Mesenchymal stem cell (in vitro differentiated cells and primary cell): Measurements from ENCODE around the gene VGLL2.

ENCODE experiments used
- DNase-seq: peaks from one replicate; pipeline ENCODE4 v3.0.0-alpha.2; 2013
- H2AFZ ChIP-seq: one replicate; pipeline ENCODE4 v1.6.1; 2013; ENCODE audit warnings: low read depth, mild to moderate bottlenecking, control low read depth, inconsistent platforms, low read length, moderate library complexity
- H2AK5ac ChIP-seq: 2 replicates; pipeline ENCODE4 v1.6.1; 2013; ENCODE audit warnings: low read length, moderate library complexity, mild to moderate bottlenecking, inconsistent platforms; ENCODE audit not compliant: severe bottlenecking
- H2BK120ac ChIP-seq: one replicate; pipeline ENCODE4 v1.6.1; 2013; ENCODE audit warnings: low read depth, mild to moderate bottlenecking, inconsistent platforms, low read length, moderate library complexity
- H2BK12ac ChIP-seq, 2 experiments: one replicate each; pipeline ENCODE4 v1.6.1; 2013; ENCODE audit warnings: inconsistent platforms in 2 of 2, low read length in 2 of 2, mild to moderate bottlenecking in 2 of 2, moderate library complexity in 2 of 2, control low read depth in 1 of 2
- H2BK15ac ChIP-seq: one replicate; pipeline ENCODE4 v1.6.1; 2013; ENCODE audit warnings: mild to moderate bottlenecking, low read depth, inconsistent platforms; ENCODE audit not compliant: poor library complexity, severe bottlenecking
- H2BK5ac ChIP-seq: 2 replicates; pipeline ENCODE4 v1.6.1; 2013; ENCODE audit warnings: low read depth, mild to moderate bottlenecking, low read length, control low read depth, inconsistent platforms; ENCODE audit not compliant: poor library complexity, severe bottlenecking
- H3K14ac ChIP-seq, 2 experiments: one replicate each; pipeline ENCODE4 v1.6.1; 2013; ENCODE audit warnings: inconsistent platforms in 2 of 2, low read length in 2 of 2, control low read depth in 1 of 2, mild to moderate bottlenecking in 1 of 2, moderate library complexity in 1 of 2
- H3K18ac ChIP-seq, 2 experiments: one replicate each; pipeline ENCODE4 v1.6.1; 2013; ENCODE audit warnings: inconsistent platforms in 2 of 2, low read length in 2 of 2, control low read depth in 1 of 2, low read depth in 1 of 2, mild to moderate bottlenecking in 1 of 2
- H3K23ac ChIP-seq, 2 experiments: one replicate each; pipeline ENCODE4 v1.6.1; 2013; ENCODE audit warnings: inconsistent platforms in 2 of 2, low read length in 2 of 2, mild to moderate bottlenecking in 2 of 2, moderate library complexity in 2 of 2, control low read depth in 1 of 2
- H3K27ac ChIP-seq: 2 replicates; pipeline ENCODE4 v1.5.1; 2013; ENCODE audit warnings: mild to moderate bottlenecking, moderate library complexity, low read length, control low read depth, inconsistent platforms; ENCODE audit not compliant: poor library complexity, severe bottlenecking
- H3K27me3 ChIP-seq, 2 experiments: 2 replicates each; pipeline versions ENCODE4 v1.6.1 to v1.7.0; 2013; ENCODE audit warnings: low read length in 2 of 2, mild to moderate bottlenecking in 2 of 2, moderate library complexity in 2 of 2, control low read depth in 1 of 2, inconsistent platforms in 1 of 2; ENCODE audit not compliant: control insufficient read depth in 1 of 2, insufficient read depth in 1 of 2
- H3K36me3 ChIP-seq, 2 experiments: 2 replicates each; pipeline versions ENCODE4 v1.6.1 to v1.7.0; 2013; ENCODE audit warnings: low read length in 2 of 2, control low read depth in 1 of 2, inconsistent platforms in 1 of 2, low read depth in 1 of 2, mild to moderate bottlenecking in 1 of 2; ENCODE audit not compliant: insufficient read depth in 2 of 2, control insufficient read depth in 1 of 2
- H3K4ac ChIP-seq, 2 experiments: one replicate each; pipeline ENCODE4 v1.6.1; 2013; ENCODE audit warnings: inconsistent platforms in 2 of 2, low read length in 2 of 2, mild to moderate bottlenecking in 2 of 2, moderate library complexity in 2 of 2, control low read depth in 1 of 2, low read depth in 1 of 2
- H3K4me1 ChIP-seq: 2 replicates; pipeline ENCODE4 v1.6.1; 2013; ENCODE audit warnings: low read depth, low read length, control low read depth; ENCODE audit not compliant: control insufficient read depth, insufficient read depth
- H3K4me2 ChIP-seq: 2 replicates; pipeline ENCODE4 v1.6.1; 2013; ENCODE audit warnings: low read length, mild to moderate bottlenecking, inconsistent platforms; ENCODE audit not compliant: poor library complexity, severe bottlenecking
- H3K4me3 ChIP-seq, 2 experiments: 2 replicates each; pipeline versions ENCODE4 v1.5.1 to v1.7.0; 2013; ENCODE audit warnings: low read length in 2 of 2, mild to moderate bottlenecking in 2 of 2, control low read depth in 1 of 2, low read depth in 1 of 2; ENCODE audit not compliant: insufficient read depth in 1 of 2
- H3K79me1 ChIP-seq: replicated peaks from 2 replicates; pipeline ENCODE4 v1.6.1; 2013; ENCODE audit warnings: mild to moderate bottlenecking, control low read depth, low read length, inconsistent platforms; ENCODE audit not compliant: poor library complexity, severe bottlenecking
- H3K9ac ChIP-seq: 2 replicates; pipeline ENCODE4 v1.7.0; 2013; ENCODE audit warnings: mild to moderate bottlenecking, low read length, moderate library complexity
- H3K9me3 ChIP-seq: 2 replicates; pipeline ENCODE4 v1.7.0; 2013; ENCODE audit warnings: mild to moderate bottlenecking, low read length; ENCODE audit not compliant: control insufficient read depth
- H4K8ac ChIP-seq: one replicate; pipeline ENCODE4 v1.6.1; 2013; ENCODE audit warnings: inconsistent platforms, mild to moderate bottlenecking, low read length, moderate library complexity
- H4K91ac ChIP-seq: one replicate; pipeline ENCODE4 v1.6.1; 2013; ENCODE audit warnings: mild to moderate bottlenecking, low read length, inconsistent platforms
- WGBS: methylation state at CpG from one replicate; pipeline ENCODE4 v1.1.7; 2013; ENCODE audit warnings: mixed read lengths; 5-methylcytosine and 5-hydroxymethylcytosine counted together

The VGLL2 gene

GRCh38 chr6:117264369-117264691 is 1.0 kb upstream of the VGLL2 start:
- Histone ChIP-seq H2BK5ac (no peak overlapping the region), H3K9ac (no peak overlapping the region), H3K23ac (no peak overlapping the region), H4K8ac (no peak overlapping the region), H4K91ac (no peak overlapping the region), H3K9me3 (peaks cover 8% of the 10 kb centered on the region), H2AFZ (no peak overlapping the region), H3K4me2 (peak overlapping the region; percentile 77), H3K79me1 (no peaks in the 10 kb centered on the region), H3K27me3 (peaks cover 72 to 90% of the 10 kb centered on the region in 2 experiments), H3K4me1 (peaks cover 15% of the 10 kb centered on the region), H2BK12ac (no peak overlapping the region), H3K27ac (no peak overlapping the region), H3K4ac (no peak overlapping the region), H3K4me3 (peak overlapping the region in 1 of 2 experiments; percentile 75), H2AK5ac (no peak overlapping the region), H2BK15ac (no peak overlapping the region), H3K36me3 (no peaks in the 10 kb centered on the region), H2BK120ac (no peak overlapping the region), H3K18ac (no peak overlapping the region), H3K14ac (no peak overlapping the region)
- DNase-seq: no peak
- WGBS: 24% methylated on average over 5 of the region's 8 CpGs

DNA sequence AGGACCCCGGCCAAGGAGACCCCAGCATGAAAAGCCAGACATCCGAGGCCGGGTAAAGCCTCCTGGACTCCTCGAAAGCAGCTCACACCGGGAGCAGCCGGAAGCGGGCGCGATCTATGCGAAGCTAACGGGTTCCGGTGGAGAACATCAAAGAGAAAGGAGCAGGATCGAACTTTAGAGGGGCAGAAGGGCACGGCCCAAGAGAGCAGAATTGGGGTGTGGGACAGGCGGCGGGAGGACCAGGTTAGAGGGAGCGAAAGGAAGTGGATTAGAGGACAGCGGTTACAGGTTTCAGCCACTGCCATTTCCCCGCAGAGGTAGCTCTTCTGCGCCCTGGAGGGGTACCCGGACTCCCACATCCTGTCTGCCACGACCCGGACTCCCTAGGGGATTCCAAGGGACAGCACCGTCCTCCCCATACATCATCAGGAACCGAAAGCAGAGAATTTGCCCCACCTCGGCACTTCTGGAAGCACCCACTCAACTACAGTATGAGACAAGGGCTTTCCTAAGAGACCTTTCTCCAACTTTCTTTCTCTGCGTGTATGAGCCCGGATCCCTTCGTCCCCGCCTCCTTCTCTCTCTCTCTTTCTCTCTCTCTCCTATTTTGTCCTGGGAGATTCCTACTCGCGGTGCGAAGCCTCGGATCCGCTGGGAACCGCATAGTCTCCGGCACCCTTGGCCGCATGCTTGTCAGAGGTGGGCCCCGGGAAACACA is 507 bp upstream of the VGLL2 start:
- H3K4me1 ChIP-seq: peaks cover 16% of the 10 kb centered on the region
- no peaks in the 10 kb centered on the region for H3K79me1 ChIP-seq
- H2AK5ac ChIP-seq: no peak overlapping the region
- H3K27ac ChIP-seq: no peak overlapping the region
- H3K14ac ChIP-seq: no peak overlapping the region
- peaks cover 77 to 95% of the 10 kb centered on the region in 2 experiments for H3K27me3 ChIP-seq
- no peak overlapping the region for H3K18ac ChIP-seq
- peak overlapping the region; percentile 77 for H3K4me2 ChIP-seq
- H2BK15ac ChIP-seq: no peak overlapping the region
- no peak overlapping the region for H2BK5ac ChIP-seq
- peak overlapping the region; percentile 43 to 75 for H3K4me3 ChIP-seq
- H3K36me3 ChIP-seq: no peaks in the 10 kb centered on the region
- no peak overlapping the region for H4K8ac ChIP-seq
- peak; percentile 36 for DNase-seq
- H2BK12ac ChIP-seq: no peak overlapping the region
- H3K9me3 ChIP-seq: peaks cover 8% of the 10 kb centered on the region
- no peak overlapping the region for H3K4ac ChIP-seq
- H3K9ac ChIP-seq: no peak overlapping the region
- H2BK120ac ChIP-seq: no peak overlapping the region
- 1% methylated on average over 36 of the region's 39 CpGs for WGBS
- no peak overlapping the region for H4K91ac ChIP-seq
- H3K23ac ChIP-seq: no peak overlapping the region
- H2AFZ ChIP-seq: no peak overlapping the region

GRCh38 chr6:117266257-117267053 is 1.1 kb downstream of the VGLL2 start:
- H2AK5ac ChIP-seq: no peak overlapping the region
- no peak overlapping the region for H2BK12ac ChIP-seq
- no peak overlapping the region for H4K91ac ChIP-seq
- no peak overlapping the region for H3K14ac ChIP-seq
- peak overlapping the region in 1 of 2 experiments; percentile 83 for H3K23ac ChIP-seq
- peaks cover 8% of the 10 kb centered on the region for H3K9me3 ChIP-seq
- no peak overlapping the region for H3K9ac ChIP-seq
- H3K4me3 ChIP-seq: peak overlapping the region in 1 of 2 experiments; percentile 71
- peaks cover 28% of the 10 kb centered on the region for H3K4me1 ChIP-seq
- DNase-seq: no peak
- H2AFZ ChIP-seq: no peak overlapping the region
- no peak overlapping the region for H3K4ac ChIP-seq
- H3K79me1 ChIP-seq: no peaks in the 10 kb centered on the region
- peaks cover 89 to 97% of the 10 kb centered on the region in 2 experiments for H3K27me3 ChIP-seq
- no peak overlapping the region for H2BK5ac ChIP-seq
- H4K8ac ChIP-seq: no peak overlapping the region
- H3K27ac ChIP-seq: no peak overlapping the region
- H3K18ac ChIP-seq: no peak overlapping the region
- H2BK120ac ChIP-seq: no peak overlapping the region
- peak overlapping the region; percentile 84 for H3K4me2 ChIP-seq
- WGBS: 28% methylated on average over 15 of the region's 16 CpGs
- no peak overlapping the region for H2BK15ac ChIP-seq
- peaks cover 0 to 5% of the 10 kb centered on the region in 2 experiments for H3K36me3 ChIP-seq

- peaks cover 94 to 97% of the 10 kb centered on the region in 2 experiments for H3K27me3 ChIP-seq
- peaks cover 28% of the 10 kb centered on the region for H3K4me1 ChIP-seq
- H3K9me3 ChIP-seq: peaks cover 8% of the 10 kb centered on the region
- H3K4ac ChIP-seq: no peak overlapping the region
- no peak for DNase-seq
- peaks cover 0 to 5% of the 10 kb centered on the region in 2 experiments for H3K36me3 ChIP-seq
- H2BK12ac ChIP-seq: no peak overlapping the region
- no peaks in the 10 kb centered on the region for H3K79me1 ChIP-seq
- H4K8ac ChIP-seq: no peak overlapping the region
- H3K9ac ChIP-seq: no peak overlapping the region
- no peak overlapping the region for H4K91ac ChIP-seq
- H3K4me3 ChIP-seq: no peak overlapping the region
- H2BK120ac ChIP-seq: no peak overlapping the region
- no peak overlapping the region for H2AFZ ChIP-seq
- H3K4me2 ChIP-seq: no peak overlapping the region
- no peak overlapping the region for H2BK5ac ChIP-seq
- no peak overlapping the region for H3K23ac ChIP-seq
- no peak overlapping the region for H3K27ac ChIP-seq
- no peak overlapping the region for H3K14ac ChIP-seq
- WGBS: 83% methylated on average over 4 of the region's 5 CpGs
- no peak overlapping the region for H3K18ac ChIP-seq
- no peak overlapping the region for H2AK5ac ChIP-seq
- no peak overlapping the region for H2BK15ac ChIP-seq
Measured at GRCh38 chr6:117267054-117267347, 1.6 kb downstream of the VGLL2 start.
